Right atrium auricular region (tissue), 2 donors: ENCODE measurements around the gene C1QTNF6. TPM values are rescaled to one million over a fixed set of nuclear protein-coding genes. Genes with fewer than 3 reads are reported as not detected.

Experiments used
- DNase-seq: peaks from one replicate; pipeline ENCODE4 v3.0.0-alpha.2; 2019; ENCODE audit warnings: low spot score
- H3K27ac ChIP-seq, 2 donors: fragments of 200-600 bp; sonication (generic); 1 replicate in 1 of 2; 2 replicates in 1 of 2; pipeline ENCODE4 v1.5.1; 2016 to 2019
- H3K27me3 ChIP-seq, 2 donors: fragments of 200-600 bp; sonication (generic); one replicate each; pipeline versions ENCODE4 v1.5.1 to v1.6.0; 2017 to 2019
- H3K36me3 ChIP-seq: fragments of 200-600 bp; sonication (generic); one replicate; pipeline ENCODE4 v1.5.1; 2016
- H3K4me1 ChIP-seq, 2 donors: fragments of 200-600 bp; sonication (generic); one replicate each; pipeline versions ENCODE4 v1.5.1 to v1.6.0; 2017 to 2019
- H3K4me3 ChIP-seq, 2 donors: fragments of 200-600 bp; sonication (generic); 1 replicate in 1 of 2; 2 replicates in 1 of 2; pipeline ENCODE4 v1.5.1; 2017 to 2019; ENCODE audit warnings: mild to moderate bottlenecking in 1 of 2, moderate library complexity in 1 of 2
- H3K9me3 ChIP-seq, 2 donors: fragments of 200-600 bp; sonication (generic); one replicate each; pipeline ENCODE4 v1.5.1; 2019
- CTCF ChIP-seq, 2 donors: fragments of 200-600 bp; sonication (generic); IDR thresholded peaks; one replicate each; pipeline ENCODE4 v1.5.1; 2019; ENCODE audit warnings: antibody characterized with exemption in 2 of 2
- total RNA-seq, 2 donors: library from RNA; depleted of rRNA; stranded (reverse); fragments of >200 nt; gene quantifications; one replicate each; pipeline ENCODE4 v1.1.0, GENCODE V29; 2016

The C1QTNF6 gene
- total RNA-seq, 2 donors from 2014 or later: 1.6 to 2.2 TPM

- no peak overlapping the region for H3K27ac ChIP-seq
- no peaks in the 10 kb centered on the region for H3K9me3 ChIP-seq
- TF ChIP-seq CTCF (IDR thresholded peaks at IDR 0.05): no peak
- no peak overlapping the region for H3K4me3 ChIP-seq
- H3K4me1 ChIP-seq: no peaks in the 10 kb centered on the region
- H3K27me3 ChIP-seq: no peaks in the 10 kb centered on the region
- H3K36me3 ChIP-seq: no peaks in the 10 kb centered on the region
- DNase-seq: no peak
Observed at GRCh38 chr22:37206841-37207821, 19.1 kb upstream of the C1QTNF6 start.

GRCh38 chr22:37206118-37206840 is 18.2 kb upstream of the C1QTNF6 start:
- H3K27ac ChIP-seq: no peak overlapping the region

GRCh38 chr22:37205046-37205445 is 17.0 kb upstream of the C1QTNF6 start:
- Histone ChIP-seq H3K27ac (no peak overlapping the region), H3K9me3 (no peaks in the 10 kb centered on the region), H3K27me3 (no peaks in the 10 kb centered on the region), H3K4me3 (no peak overlapping the region), H3K36me3 (no peaks in the 10 kb centered on the region), H3K4me1 (no peaks in the 10 kb centered on the region)
- no peak for TF ChIP-seq CTCF (IDR thresholded peaks at IDR 0.05)
- no peak for DNase-seq

More at GRCh38 chr22:37206118-37206840, 18.2 kb upstream of the C1QTNF6 start:
- Histone ChIP-seq H3K4me1 (no peaks in the 10 kb centered on the region), H3K36me3 (no peaks in the 10 kb centered on the region), H3K27me3 (no peaks in the 10 kb centered on the region), H3K4me3 (no peak overlapping the region), H3K9me3 (no peaks in the 10 kb centered on the region)
- DNase-seq: no peak
- TF ChIP-seq CTCF (IDR thresholded peaks at IDR 0.05): no peak

- no peak overlapping the region for H3K27ac ChIP-seq
- no peak for TF ChIP-seq CTCF (IDR thresholded peaks at IDR 0.05)
- H3K4me3 ChIP-seq: no peak overlapping the region
- no peak for DNase-seq
- H3K4me1 ChIP-seq: peaks cover 0 to 6% of the 10 kb centered on the region in 2 donors
- no peaks in the 10 kb centered on the region for H3K9me3 ChIP-seq
- no peaks in the 10 kb centered on the region for H3K36me3 ChIP-seq
- H3K27me3 ChIP-seq: no peaks in the 10 kb centered on the region
Observed at GRCh38 chr22:37204045-37204655, 16.1 kb upstream of the C1QTNF6 start.

- H3K27me3 ChIP-seq: no peaks in the 10 kb centered on the region
- H3K4me3 ChIP-seq: no peak overlapping the region
- no peaks in the 10 kb centered on the region for H3K9me3 ChIP-seq
- no peak overlapping the region for H3K27ac ChIP-seq
- H3K36me3 ChIP-seq: no peaks in the 10 kb centered on the region
- TF ChIP-seq CTCF (IDR thresholded peaks at IDR 0.05): no peak
- peaks cover 0 to 11% of the 10 kb centered on the region in 2 donors for H3K4me1 ChIP-seq
- DNase-seq: no peak
Observed at GRCh38 chr22:37203354-37204044, 15.5 kb upstream of the C1QTNF6 start.
